Esophagus (tissue), 2 donors: Measurements from ENCODE around the gene FYN. TPM values are rescaled to one million over a fixed set of nuclear protein-coding genes. Genes with fewer than 3 reads are reported as not detected.

ENCODE experiments used
- H3K27ac ChIP-seq, 2 donors: one replicate each; pipeline ENCODE4 v1.5.1; 2013; ENCODE audit warnings: low read depth in 2 of 2, mild to moderate bottlenecking in 2 of 2, inconsistent platforms in 1 of 2, low read length in 1 of 2, moderate library complexity in 1 of 2
- H3K27me3 ChIP-seq, 2 donors: one replicate each; pipeline ENCODE4 v1.6.1; 2013; ENCODE audit warnings: low read length in 2 of 2, control low read depth in 1 of 2, mild to moderate bottlenecking in 1 of 2; ENCODE audit not compliant: insufficient read depth in 2 of 2, control insufficient read depth in 1 of 2
- H3K36me3 ChIP-seq, 2 donors: one replicate each; pipeline ENCODE4 v1.6.1; 2013; ENCODE audit warnings: low read length in 1 of 2; ENCODE audit not compliant: control insufficient read depth in 2 of 2, insufficient read depth in 2 of 2
- H3K4me1 ChIP-seq, 2 donors: one replicate each; pipeline ENCODE4 v1.6.1; 2013; ENCODE audit warnings: low read length in 1 of 2; ENCODE audit not compliant: control insufficient read depth in 2 of 2, insufficient read depth in 2 of 2
- H3K4me3 ChIP-seq, 2 donors: one replicate each; pipeline ENCODE4 v1.5.1; 2013; ENCODE audit warnings: low read length in 2 of 2, mild to moderate bottlenecking in 2 of 2, low read depth in 1 of 2, moderate library complexity in 1 of 2
- H3K9me3 ChIP-seq, 2 donors: one replicate each; pipeline ENCODE4 v1.6.1; 2013; ENCODE audit warnings: mild to moderate bottlenecking in 2 of 2, low read depth in 1 of 2, low read length in 1 of 2, moderate library complexity in 1 of 2; ENCODE audit not compliant: control insufficient read depth in 2 of 2, insufficient read depth in 1 of 2
- WGBS, 2 donors: extraction: QIAGEN DNeasy Blood & Tissue Kit; methylation state at CpG; one replicate each; pipeline ENCODE4 v1.1.7; 2013; 5-methylcytosine and 5-hydroxymethylcytosine counted together
- polyA plus RNA-seq, 2 donors: library from polyadenylated mRNA; stranded (reverse); fragments of 200-250 nt; gene quantifications; one replicate each; pipeline ENCODE4 v1.2.3, GENCODE V29; 2013
- donor health status: healthy with polysubstance abuse.
- donor health status: Bipolar disorder and iron deficiency.

The FYN gene
- polyA plus RNA-seq, 2 donors = 6.7 to 8.4 TPM

GRCh38 chr6:111813677-111814310, 59.5 kb downstream of the FYN start:
- no peak overlapping the region for H3K27ac ChIP-seq
- H3K4me3 ChIP-seq = no peak overlapping the region
- H3K36me3 ChIP-seq = no peaks in the 10 kb centered on the region
- H3K27me3 ChIP-seq = no peaks in the 10 kb centered on the region
- no peaks in the 10 kb centered on the region for H3K4me1 ChIP-seq
- H3K9me3 ChIP-seq = no peaks in the 10 kb centered on the region
- WGBS, 2 donors = 82 to 84% methylated on average over 8 of the region's 8 CpGs

DNA sequence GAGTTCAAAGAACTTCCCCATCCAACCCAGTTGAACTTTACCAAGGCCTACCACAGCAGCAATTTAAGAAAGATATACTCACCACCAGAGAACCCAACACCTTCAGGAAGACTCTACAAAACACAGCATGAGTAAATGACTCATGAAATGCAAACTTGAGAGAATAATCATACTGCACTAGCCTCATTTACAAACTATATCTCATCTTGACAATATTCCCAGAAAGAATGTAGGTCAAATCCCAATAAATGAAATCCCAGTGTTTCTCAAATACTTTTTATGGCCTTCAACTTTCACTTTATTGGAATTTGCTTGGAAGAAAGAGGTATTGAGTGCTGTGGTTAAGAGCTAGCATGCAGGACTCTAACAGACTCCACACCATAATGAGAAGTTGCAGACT, 60.0 kb downstream of the FYN start:
- Histone ChIP-seq H3K27ac (no peak overlapping the region), H3K9me3 (no peaks in the 10 kb centered on the region), H3K4me3 (no peak overlapping the region), H3K4me1 (no peaks in the 10 kb centered on the region), H3K36me3 (no peaks in the 10 kb centered on the region), H3K27me3 (no peaks in the 10 kb centered on the region)

DNA sequence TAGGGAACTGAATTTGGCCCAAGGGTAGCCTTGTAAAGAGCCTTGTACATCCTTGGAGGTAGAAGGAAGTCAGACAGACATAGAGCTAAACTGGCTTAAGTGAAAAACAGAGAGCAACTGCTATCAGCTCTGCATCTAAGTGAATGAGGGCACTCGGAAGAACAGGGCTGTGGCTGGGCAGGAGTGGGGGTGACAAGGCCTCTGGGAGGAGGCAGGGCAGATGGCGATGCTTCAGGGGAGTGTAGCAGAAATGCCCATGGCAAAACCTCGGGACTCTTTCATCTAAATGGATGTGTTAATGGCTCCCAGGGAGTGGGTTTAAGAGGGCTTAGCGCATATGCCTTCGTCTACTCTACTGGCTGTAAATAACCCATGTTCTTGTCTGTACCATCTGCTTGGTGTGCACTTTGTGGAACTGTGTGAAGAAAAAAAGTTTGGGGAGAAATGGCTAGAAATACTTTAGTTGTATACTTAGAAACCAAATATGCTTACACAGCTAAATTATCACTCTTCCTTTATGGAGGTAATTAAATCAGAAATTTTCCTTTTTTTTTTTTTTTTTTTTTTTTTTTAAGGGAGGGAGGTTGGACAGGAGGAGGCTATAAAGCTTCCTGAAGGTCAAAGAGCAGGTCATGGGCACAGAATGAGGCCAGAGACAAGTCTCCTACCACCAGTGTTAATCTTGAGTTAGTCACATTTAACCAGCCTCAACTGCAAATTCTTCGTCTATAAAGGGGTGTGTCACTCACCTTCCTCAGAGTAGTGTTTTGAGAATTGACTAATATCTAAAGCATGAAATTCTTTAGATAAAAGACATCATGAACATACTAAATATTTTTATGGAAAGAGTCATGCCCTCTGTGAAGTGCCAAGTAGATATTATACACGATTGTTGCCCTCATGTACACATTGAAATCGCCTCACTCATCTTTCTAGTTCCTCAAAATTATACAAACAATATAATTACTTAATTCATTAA, 60.9 kb downstream of the FYN start:
- no peaks in the 10 kb centered on the region for H3K36me3 ChIP-seq
- H3K4me3 ChIP-seq = no peak overlapping the region
- no peaks in the 10 kb centered on the region for H3K27me3 ChIP-seq
- H3K9me3 ChIP-seq = no peaks in the 10 kb centered on the region
- 82 to 83% methylated on average over 8 of the region's 8 CpGs for WGBS, 2 donors
- no peaks in the 10 kb centered on the region for H3K4me1 ChIP-seq
- H3K27ac ChIP-seq = no peak overlapping the region

- Histone ChIP-seq H3K27me3 (no peaks in the 10 kb centered on the region), H3K27ac (no peak overlapping the region), H3K4me1 (peaks cover 0 to under 1% of the 10 kb centered on the region in 2 donors), H3K4me3 (no peak overlapping the region), H3K36me3 (peaks cover 0 to 3% of the 10 kb centered on the region in 2 donors), H3K9me3 (no peaks in the 10 kb centered on the region)
- 70 to 71% methylated on average over 10 of the region's 10 CpGs for WGBS, 2 donors
These were observed 62.7 kb downstream of the FYN start for GRCh38 chr6:111810294-111811131.

- Histone ChIP-seq H3K9me3 (no peaks in the 10 kb centered on the region), H3K4me1 (peaks cover 0 to 2% of the 10 kb centered on the region in 2 donors), H3K4me3 (no peak overlapping the region), H3K27ac (no peak overlapping the region), H3K36me3 (peaks cover 0 to 5% of the 10 kb centered on the region in 2 donors), H3K27me3 (no peaks in the 10 kb centered on the region)
These were observed 63.5 kb downstream of the FYN start for GRCh38 chr6:111809766-111810165.

DNA sequence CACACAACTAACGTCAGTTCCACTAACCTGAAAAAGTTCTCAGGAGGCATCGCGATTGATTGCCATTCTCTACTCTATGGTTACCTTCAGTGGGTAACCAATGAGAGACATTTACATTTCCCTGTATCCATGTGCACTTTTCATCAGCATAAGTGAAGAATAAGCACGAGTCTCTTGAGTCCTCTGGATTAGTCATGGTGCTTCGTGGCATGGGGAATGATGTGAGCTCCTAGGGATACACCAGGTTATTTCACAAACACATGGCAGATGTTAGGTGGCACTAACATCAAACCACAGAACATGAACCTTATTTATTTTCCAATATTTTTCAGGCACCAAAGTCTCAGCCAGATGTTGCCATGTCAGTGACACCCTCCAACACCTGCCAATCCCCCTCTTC, 64.0 kb downstream of the FYN start:
- Histone ChIP-seq H3K9me3 (no peaks in the 10 kb centered on the region), H3K36me3 (peaks cover 0 to 5% of the 10 kb centered on the region in 2 donors), H3K27ac (no peak overlapping the region), H3K4me3 (no peak overlapping the region), H3K4me1 (peaks cover 0 to 2% of the 10 kb centered on the region in 2 donors), H3K27me3 (no peaks in the 10 kb centered on the region)
- WGBS, 2 donors = 85 to 89% methylated on average over 5 of the region's 5 CpGs

GRCh38 chr6:111808493-111808892, 64.8 kb downstream of the FYN start:
- Histone ChIP-seq H3K36me3 (peaks cover 0 to 5% of the 10 kb centered on the region in 2 donors), H3K27me3 (no peaks in the 10 kb centered on the region), H3K27ac (no peak overlapping the region), H3K4me3 (no peak overlapping the region), H3K4me1 (peaks cover 0 to 2% of the 10 kb centered on the region in 2 donors), H3K9me3 (no peaks in the 10 kb centered on the region)
- WGBS, 2 donors = 86 to 88% methylated on average over 5 of the region's 5 CpGs

- Histone ChIP-seq H3K27ac (no peak overlapping the region), H3K36me3 (peaks cover 0 to 5% of the 10 kb centered on the region in 2 donors), H3K4me1 (peaks cover 0 to 2% of the 10 kb centered on the region in 2 donors), H3K9me3 (no peaks in the 10 kb centered on the region), H3K27me3 (no peaks in the 10 kb centered on the region), H3K4me3 (no peak overlapping the region)
- WGBS, 2 donors = 81 to 87% methylated on average over 9 of the region's 9 CpGs
These were observed 66.4 kb downstream of the FYN start for GRCh38 chr6:111806561-111807497.
